Uterus (tissue), 4 donors: Measurements from ENCODE around the gene ADA. TPM values are rescaled to one million over a fixed set of nuclear protein-coding genes. Genes with fewer than 3 reads are reported as not detected.
"Not testable (repeated sequence)": the region's sequence is repeated elsewhere in the genome, so short reads cannot be mapped to it uniquely, and the experiment has no call there.

Experiments
- DNase-seq, 2 donors: peaks; one replicate each; pipeline ENCODE4 v3.0.0-alpha.2; 2019 to 2020
- H3K27ac ChIP-seq, 2 donors: fragments of 200-600 bp; sonication (generic); 1 replicate in 1 of 2; 2 replicates in 1 of 2; pipeline ENCODE4 v1.5.1; 2016 to 2018
- H3K27me3 ChIP-seq, 2 donors: fragments of 200-600 bp; sonication (generic); one replicate each; pipeline ENCODE4 v1.5.1; 2018 to 2019; ENCODE audit warnings: control low read depth in 1 of 2
- H3K36me3 ChIP-seq, 2 donors: fragments of 200-600 bp; sonication (generic); one replicate each; pipeline ENCODE4 v1.5.1; 2019; ENCODE audit warnings: control low read depth in 1 of 2
- H3K4me1 ChIP-seq, 2 donors: fragments of 200-600 bp; sonication (generic); one replicate each; pipeline ENCODE4 v1.5.1; 2018 to 2019; ENCODE audit warnings: control low read depth in 1 of 2
- H3K4me3 ChIP-seq, 2 donors: fragments of 200-600 bp; sonication (generic); 1 replicate in 1 of 2; 2 replicates in 1 of 2; pipeline ENCODE4 v1.5.1; 2018 to 2019; ENCODE audit warnings: mild to moderate bottlenecking in 1 of 2
- H3K9me3 ChIP-seq, 2 donors: fragments of 200-600 bp; sonication (generic); one replicate each; pipeline ENCODE4 v1.5.1; 2019; ENCODE audit warnings: control low read depth in 1 of 2
- POLR2A ChIP-seq, 2 donors: fragments of 450-650 bp; IDR thresholded peaks; one replicate each; pipeline ENCODE4 v1.6.1; 2016; ENCODE audit warnings: antibody characterized with exemption in 2 of 2, mild to moderate bottlenecking in 1 of 2, moderate library complexity in 1 of 2
- intact Hi-C: fragments of 100-400 bp; cut with DNase I; formaldehyde crosslinking; loops from one replicate; pipeline ENCODE4 v1.15.1; 2023; ENCODE audit warnings: low total_unique reads
- total RNA-seq, 4 donors: library from RNA; depleted of rRNA in 3 of 4; stranded (reverse); fragments of >200 nt in 3 of 4; gene quantifications; one replicate each; pipeline versions ENCODE4 v1.1.0 to v1.2.4, GENCODE V29; 2014 to 2023
- TF ChIP-seq, protein P1 (sequence below), 4 experiments: fragments of 200-600 bp in 2 of 4; fragments of 450-650 bp in 2 of 4; sonication (generic) in 2 of 4; IDR thresholded peaks; one replicate each; pipeline ENCODE4 v1.5.1; 2016 to 2019; ENCODE audit warnings: antibody characterized with exemption in 4 of 4, mild to moderate bottlenecking in 2 of 4, moderate library complexity in 1 of 4
- donor health status: DM: yes; HTN: yes; CAD: no.

Gene ADA
- total RNA-seq, result 10 to 100 TPM in 1 of 4 donors, 1 to 10 TPM in 2, under 1 TPM in 1; 0.59 to 11.0 (median 4.8) TPM

DNA sequence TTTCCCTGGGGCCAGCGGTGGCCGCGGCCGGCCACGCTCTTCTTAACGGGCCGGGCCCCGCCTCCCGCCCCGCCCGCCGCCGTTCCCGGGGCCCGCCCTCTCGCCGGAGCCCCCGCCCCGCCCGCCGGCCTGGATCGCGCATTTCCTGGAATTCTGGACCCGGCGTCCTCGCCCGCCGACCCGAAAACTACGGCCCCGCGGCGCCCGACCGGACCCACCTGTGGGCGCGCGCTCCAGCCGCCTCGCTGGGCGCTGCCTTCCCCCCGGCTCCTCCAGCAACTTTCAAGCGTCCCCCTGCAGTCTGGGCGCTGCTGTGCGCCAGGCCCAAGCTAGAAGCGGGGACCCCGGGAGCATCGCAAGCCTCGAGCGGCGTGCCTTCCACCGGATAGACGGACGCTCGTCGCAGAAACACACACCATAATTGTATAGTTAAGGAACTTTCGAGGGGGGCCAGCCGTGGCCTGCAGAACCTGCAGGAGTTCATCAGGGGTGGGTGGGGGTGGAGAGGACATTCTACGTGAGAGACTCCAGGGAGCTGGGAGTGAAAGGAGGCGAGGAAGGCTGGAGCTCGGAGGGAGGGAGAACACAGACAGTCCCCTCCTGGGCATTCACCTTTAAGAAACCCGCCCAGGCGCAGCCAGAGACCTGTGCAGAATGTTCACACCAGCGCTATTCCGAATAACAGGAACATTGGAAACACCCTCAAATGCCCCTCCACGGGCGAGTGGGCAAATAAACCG is at the start of gene ADA:
Gene ADA (minus strand): TSS at position 16 of the 740 bp plus-strand sequence. CDS start 92 bp downstream, outside the sequence.
- H3K9me3 ChIP-seq, result no peaks in the 10 kb centered on the region
- peak within 1 kb of the TSS; percentile 76 to 77 for H3K4me3 ChIP-seq
- DNase-seq, result peak; percentile 56 to 67
- H3K27me3 ChIP-seq, result no peaks in the 10 kb centered on the region
- intact Hi-C loops, result no loop called here
- TF ChIP-seq, protein P1, sequence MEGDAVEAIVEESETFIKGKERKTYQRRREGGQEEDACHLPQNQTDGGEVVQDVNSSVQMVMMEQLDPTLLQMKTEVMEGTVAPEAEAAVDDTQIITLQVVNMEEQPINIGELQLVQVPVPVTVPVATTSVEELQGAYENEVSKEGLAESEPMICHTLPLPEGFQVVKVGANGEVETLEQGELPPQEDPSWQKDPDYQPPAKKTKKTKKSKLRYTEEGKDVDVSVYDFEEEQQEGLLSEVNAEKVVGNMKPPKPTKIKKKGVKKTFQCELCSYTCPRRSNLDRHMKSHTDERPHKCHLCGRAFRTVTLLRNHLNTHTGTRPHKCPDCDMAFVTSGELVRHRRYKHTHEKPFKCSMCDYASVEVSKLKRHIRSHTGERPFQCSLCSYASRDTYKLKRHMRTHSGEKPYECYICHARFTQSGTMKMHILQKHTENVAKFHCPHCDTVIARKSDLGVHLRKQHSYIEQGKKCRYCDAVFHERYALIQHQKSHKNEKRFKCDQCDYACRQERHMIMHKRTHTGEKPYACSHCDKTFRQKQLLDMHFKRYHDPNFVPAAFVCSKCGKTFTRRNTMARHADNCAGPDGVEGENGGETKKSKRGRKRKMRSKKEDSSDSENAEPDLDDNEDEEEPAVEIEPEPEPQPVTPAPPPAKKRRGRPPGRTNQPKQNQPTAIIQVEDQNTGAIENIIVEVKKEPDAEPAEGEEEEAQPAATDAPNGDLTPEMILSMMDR (IDR thresholded peaks at IDR 0.05), result peak in 2 of 4 experiments; percentile 18 to 43
- TF ChIP-seq POLR2A (IDR thresholded peaks at IDR 0.05), result peak; percentile 15 to 21
- no peaks in the 10 kb centered on the region for H3K36me3 ChIP-seq
- H3K27ac ChIP-seq, result peak within 1 kb of the TSS; percentile 81 to 83
- H3K4me1 ChIP-seq, result peaks cover 0 to 6% of the 10 kb centered on the region in 2 donors

DNA sequence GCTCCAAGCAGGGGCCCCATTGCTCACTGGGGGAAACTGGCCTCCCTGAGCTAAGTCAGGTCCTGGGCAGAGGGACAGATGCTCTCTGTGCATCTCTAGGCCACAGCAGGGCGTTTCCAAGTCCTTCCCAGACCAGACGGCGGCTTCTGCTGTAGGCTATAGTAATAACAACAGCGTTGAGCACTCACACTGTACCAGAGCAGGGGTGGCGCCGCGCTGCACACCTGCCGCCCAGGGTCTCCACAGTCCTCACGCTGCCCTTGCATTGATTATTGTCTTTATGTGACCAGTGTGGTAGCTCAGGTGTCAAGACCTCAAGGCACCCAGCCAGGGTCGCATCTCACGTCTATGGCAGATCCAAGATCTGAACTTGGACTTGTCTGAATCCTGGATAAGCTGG is 48.8 kb upstream of the ADA start:
- TF ChIP-seq, protein P1 (IDR thresholded peaks at IDR 0.05), result no peak
- no peak for TF ChIP-seq POLR2A (IDR thresholded peaks at IDR 0.05)
- H3K4me1 ChIP-seq, result peaks cover 0 to 20% of the 10 kb centered on the region in 2 donors
- H3K27me3 ChIP-seq, result no peaks in the 10 kb centered on the region
- H3K4me3 ChIP-seq, result no peak overlapping the region
- H3K36me3 ChIP-seq, result no peaks in the 10 kb centered on the region
- no peaks in the 10 kb centered on the region for H3K9me3 ChIP-seq
- no peak for DNase-seq
- intact Hi-C loops, result no loop called here
- H3K27ac ChIP-seq, result peak overlapping the region in 1 of 2 donors; percentile 85

DNA sequence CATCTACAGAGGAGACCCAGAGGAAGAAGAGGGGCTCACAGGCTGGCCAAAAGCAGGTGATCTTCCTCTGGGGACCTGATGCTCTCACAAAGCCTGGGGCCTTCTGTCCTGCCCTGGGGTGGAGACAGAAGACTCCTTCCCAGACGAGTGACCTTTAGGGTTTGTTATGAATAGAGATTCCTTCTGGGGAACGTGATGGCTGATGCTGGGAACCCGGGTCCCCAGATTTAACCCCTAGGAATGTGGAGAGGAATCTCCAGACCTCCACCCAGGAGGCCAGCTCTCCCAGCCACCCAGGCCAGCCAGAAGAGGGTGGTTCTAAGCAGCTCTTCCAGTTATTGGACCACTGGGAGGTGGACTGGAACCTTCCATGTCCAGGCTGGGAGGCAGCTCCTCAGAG is 46.9 kb upstream of the ADA start:
- H3K27me3 ChIP-seq, result no peaks in the 10 kb centered on the region
- H3K36me3 ChIP-seq, result no peaks in the 10 kb centered on the region
- H3K4me3 ChIP-seq, result no peak overlapping the region
- H3K4me1 ChIP-seq, result peaks cover 4 to 20% of the 10 kb centered on the region in 2 donors
- intact Hi-C loops, result no loop called here
- no peak for TF ChIP-seq POLR2A (IDR thresholded peaks at IDR 0.05)
- TF ChIP-seq, protein P1 (IDR thresholded peaks at IDR 0.05), result no peak
- DNase-seq, result no peak
- H3K27ac ChIP-seq, result no peak overlapping the region
- no peaks in the 10 kb centered on the region for H3K9me3 ChIP-seq

DNA sequence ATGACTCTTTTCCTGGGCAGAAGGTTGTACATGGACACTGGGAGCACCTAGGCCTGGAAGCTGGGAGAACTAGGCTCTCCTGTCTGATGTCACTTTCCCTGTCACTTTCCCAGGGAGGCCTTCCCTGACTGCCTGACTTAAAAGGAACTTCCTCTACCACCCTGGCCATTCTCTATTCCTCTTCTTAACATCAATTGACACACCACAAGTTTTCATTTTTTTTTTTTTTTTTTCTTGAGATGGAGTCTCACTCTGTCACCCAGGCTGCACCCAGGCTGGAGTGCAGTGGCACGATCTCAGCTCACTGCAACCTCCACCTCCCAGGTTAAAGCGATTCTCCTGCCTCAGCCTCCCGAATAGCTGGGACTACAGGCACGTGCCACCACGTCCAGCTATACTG is 45.5 kb upstream of the ADA start:
- intact Hi-C loops, H3K27ac ChIP-seq, H3K36me3 ChIP-seq, H3K4me3 ChIP-seq, H3K4me1 ChIP-seq, H3K9me3 ChIP-seq, DNase-seq, H3K27me3 ChIP-seq: not testable (repeated sequence)

DNA sequence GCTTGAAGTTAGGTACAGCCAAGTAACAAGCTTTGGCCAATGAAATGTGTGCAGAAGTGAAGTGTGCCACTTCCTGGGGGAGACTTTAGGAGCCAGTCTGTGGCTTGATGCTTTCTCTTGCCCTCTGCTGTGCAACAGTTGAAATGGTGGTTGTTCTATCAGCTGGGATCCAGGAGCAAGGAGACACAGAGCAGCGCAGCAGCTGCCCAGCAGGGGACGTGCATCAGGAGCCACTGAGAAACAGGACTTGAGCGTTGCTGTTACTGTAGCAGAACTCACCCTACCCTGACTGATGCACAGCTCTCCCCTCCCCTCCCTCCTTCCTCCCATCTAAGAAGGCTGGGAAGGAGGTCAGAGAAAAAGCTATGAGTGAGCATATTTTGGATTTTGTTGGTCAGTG is 44.8 kb upstream of the ADA start:
- DNase-seq, result no peak
- Histone ChIP-seq H3K9me3 (no peaks in the 10 kb centered on the region), H3K27ac (peak overlapping the region; percentile 65 to 81), H3K36me3 (no peaks in the 10 kb centered on the region), H3K4me1 (peaks cover 3 to 8% of the 10 kb centered on the region in 2 donors), H3K4me3 (no peak overlapping the region), H3K27me3 (no peaks in the 10 kb centered on the region)
- intact Hi-C loops, result no loop called here
- TF ChIP-seq POLR2A (IDR thresholded peaks at IDR 0.05), result no peak
- TF ChIP-seq, protein P1 (IDR thresholded peaks at IDR 0.05), result no peak
